SK-N-SH (cell line): Measurements from ENCODE around the gene MAPKAPK5.
"Not testable (repeated sequence)": the region's sequence is repeated elsewhere in the genome, so short reads cannot be mapped to it uniquely, and the experiment has no call there.

ENCODE experiments used
- CTCF ChIP-seq: fragments of 200-600 bp; sonication (generic); IDR thresholded peaks from 2 replicates; pipeline ENCODE4 v1.6.1; 2017; ENCODE audit warnings: antibody characterized with exemption, mild to moderate bottlenecking, moderate library complexity
- EP300 ChIP-seq, 2 experiments: IDR thresholded peaks; 2 replicates each; pipeline versions ENCODE4 v1.4.0 to v1.6.1; 2012; ENCODE audit warnings: borderline replicate concordance in 1 of 2, low read depth in 1 of 2, low read length in 1 of 2
- EZH2phosphoT487 ChIP-seq: fragments of 200-600 bp; sonication (generic); IDR thresholded peaks from 2 replicates; pipeline ENCODE4 v1.6.1; 2017; ENCODE audit warnings: low read depth, mixed run types, mild to moderate bottlenecking, antibody characterized with exemption, moderate library complexity, borderline replicate concordance
- FOXM1 ChIP-seq: IDR thresholded peaks from 2 replicates; pipeline ENCODE4 v1.4.0; 2012; ENCODE audit warnings: low read depth, mild to moderate bottlenecking
- GATA2 ChIP-seq: sonication (generic); formaldehyde crosslinking; IDR thresholded peaks from 2 replicates; pipeline ENCODE4 v1.5.0; 2020; ENCODE audit warnings: mild to moderate bottlenecking, missing genetic modification reagents
- JUND ChIP-seq: IDR thresholded peaks from 2 replicates; pipeline ENCODE4 v1.4.0; 2012
- MAX ChIP-seq: IDR thresholded peaks from 2 replicates; pipeline ENCODE4 v1.4.0; 2012; ENCODE audit warnings: low read depth
- NFIC ChIP-seq: IDR thresholded peaks from 2 replicates; pipeline ENCODE4 v1.4.0; 2012; ENCODE audit warnings: borderline replicate concordance
- PBX3 ChIP-seq: IDR thresholded peaks from 2 replicates; pipeline ENCODE4; 2012
- POLR2AphosphoS5 ChIP-seq: IDR thresholded peaks from 2 replicates; pipeline ENCODE4 v1.6.1; 2012; ENCODE audit warnings: low read depth, low read length
- RAD21 ChIP-seq: IDR thresholded peaks from 2 replicates; pipeline ENCODE4 v1.6.1; 2012; ENCODE audit warnings: mild to moderate bottlenecking, low read length
- RFX5 ChIP-seq: IDR thresholded peaks from 2 replicates; pipeline ENCODE4 v1.6.1; 2012; ENCODE audit warnings: mild to moderate bottlenecking, improper control_type of control experiment, low read length
- YY1 ChIP-seq: IDR thresholded peaks from 2 replicates; pipeline ENCODE4 v1.4.0; 2012; ENCODE audit warnings: low read depth, mild to moderate bottlenecking

- TF ChIP-seq CTCF; RAD21; MAX; FOXM1; NFIC; EP300 (IDR thresholded peaks at IDR 0.05; ENCODE audit: borderline replicate concordance in 1 of 2, low read depth in 1 of 2, low read length in 1 of 2); YY1; POLR2AphosphoS5; RFX5; JUND; PBX3; GATA2; EZH2phosphoT487: not testable (repeated sequence)
Observed at GRCh38 chr12:111950961-111951676, 109.1 kb downstream of the MAPKAPK5 start.
